ENCODE results near the gene CDNF.
"Not testable (repeated sequence)": the region's sequence is repeated elsewhere in the genome, so short reads cannot be mapped to it uniquely, and the experiment has no call there.

The CDNF gene

GRCh38 chr10:14837757-14838581 is at the start of gene CDNF, which contains the start of the genes HSPA14 and MSANTD7:
TSS of gene CDNF (minus strand) at chr10:14838037. CDS start at chr10:14837946, 91 bp downstream.
TSS of gene HSPA14 (plus strand) at chr10:14838306. CDS start at chr10:14838403, 97 bp downstream.
TSS of gene MSANTD7 (plus strand) at chr10:14838306. CDS start at chr10:14842285, 3,979 bp downstream.
- DNase-seq (ENCODE audit: low spot score): peak; percentile 99

GRCh38 chr10:14884082-14884481 is 46.2 kb upstream of the CDNF start:
- no peak for DNase-seq (ENCODE audit: low spot score)

GRCh38 chr10:14880229-14880628 is 42.4 kb upstream of the CDNF start:
- DNase-seq (ENCODE audit: low spot score): no peak

GRCh38 chr10:14879928-14880193 is 42.0 kb upstream of the CDNF start:
- no peak for DNase-seq (ENCODE audit: low spot score)

- peak; percentile 17 for DNase-seq (ENCODE audit: low spot score)
Observed at GRCh38 chr10:14879124-14879927, 41.5 kb upstream of the CDNF start.

GRCh38 chr10:14878266-14879123 is 40.7 kb upstream of the CDNF start, which contains the start of gene SUV39H2:
TSS of gene SUV39H2 (plus strand) at chr10:14878866. CDS start at chr10:14878889, 23 bp downstream.
- peak; percentile 95 for DNase-seq (ENCODE audit: low spot score)

- no peak for DNase-seq (ENCODE audit: low spot score)
Observed at GRCh38 chr10:14876764-14877163, 38.9 kb upstream of the CDNF start.

GRCh38 chr10:14875941-14876340 is 38.1 kb upstream of the CDNF start:
- no peak for DNase-seq (ENCODE audit: low spot score)

GRCh38 chr10:14873090-14873760 is 35.4 kb upstream of the CDNF start:
- no peak for DNase-seq (ENCODE audit: low spot score)

GRCh38 chr10:14864871-14865270 is 27.0 kb upstream of the CDNF start:
- not testable (repeated sequence) for DNase-seq (ENCODE audit: low spot score)

GRCh38 chr10:14864466-14864865 is 26.6 kb upstream of the CDNF start:
- DNase-seq (ENCODE audit: low spot score): not testable (repeated sequence)

- no peak for DNase-seq (ENCODE audit: low spot score)
Observed at GRCh38 chr10:14860791-14861190, 23.0 kb upstream of the CDNF start.

- no peak for DNase-seq (ENCODE audit: low spot score)
Observed at GRCh38 chr10:14859775-14860174, 21.9 kb upstream of the CDNF start.

GRCh38 chr10:14859043-14859442 is 21.2 kb upstream of the CDNF start:
- DNase-seq (ENCODE audit: low spot score): no peak

- DNase-seq (ENCODE audit: low spot score): no peak
Observed at GRCh38 chr10:14858338-14858960, 20.6 kb upstream of the CDNF start.

- DNase-seq (ENCODE audit: low spot score): no peak
Observed at GRCh38 chr10:14855453-14855852, 17.6 kb upstream of the CDNF start.

- DNase-seq (ENCODE audit: low spot score): no peak
Observed at GRCh38 chr10:14852236-14852635, 14.4 kb upstream of the CDNF start.

- no peak for DNase-seq (ENCODE audit: low spot score)
Observed at GRCh38 chr10:14844948-14845347, 7.1 kb upstream of the CDNF start.

GRCh38 chr10:14843327-14843988 is 5.6 kb upstream of the CDNF start:
- no peak for DNase-seq (ENCODE audit: low spot score)

- no peak for DNase-seq (ENCODE audit: low spot score)
Observed at GRCh38 chr10:14840178-14840577, 2.3 kb upstream of the CDNF start.

Data from globus pallidus (tissue), 1 donor.